HG03571 (cell line): Measurements from ENCODE around the gene SKIDA1.

Experiments
- ATAC-seq: cut with Tn5 transposase; IDR thresholded peaks from one replicate; pipeline ENCODE4 v1.9.1; 2021; ENCODE audit not compliant: unreplicated experiment

The SKIDA1 gene

GRCh38 chr10:21502348-21502740, 23.1 kb downstream of the SKIDA1 start:
- ATAC-seq, result no peak

GRCh38 chr10:21501731-21502347, 23.6 kb downstream of the SKIDA1 start:
- no peak for ATAC-seq

GRCh38 chr10:21501091-21501490, 24.4 kb downstream of the SKIDA1 start:
- no peak for ATAC-seq

GRCh38 chr10:21500578-21500910, 24.9 kb downstream of the SKIDA1 start:
- no peak for ATAC-seq

- ATAC-seq, result no peak
Observed at GRCh38 chr10:21499701-21500577, 25.5 kb downstream of the SKIDA1 start.

- no peak for ATAC-seq
Observed at GRCh38 chr10:21498986-21499385, 26.5 kb downstream of the SKIDA1 start.

GRCh38 chr10:21498377-21498776, 27.1 kb downstream of the SKIDA1 start:
- ATAC-seq, result no peak

GRCh38 chr10:21497177-21497807, 28.2 kb downstream of the SKIDA1 start:
- ATAC-seq, result peak; percentile 7

GRCh38 chr10:21496343-21497176, 28.9 kb downstream of the SKIDA1 start:
- peak; percentile 49 for ATAC-seq

GRCh38 chr10:21495752-21496342, 29.6 kb downstream of the SKIDA1 start:
- ATAC-seq, result peak; percentile 75

GRCh38 chr10:21495002-21495751, 30.3 kb downstream of the SKIDA1 start:
- no peak for ATAC-seq

GRCh38 chr10:21494191-21495001, 31.1 kb downstream of the SKIDA1 start:
- ATAC-seq, result no peak

GRCh38 chr10:21493784-21494183, 31.7 kb downstream of the SKIDA1 start:
- ATAC-seq, result no peak

GRCh38 chr10:21492421-21492820, 33.1 kb downstream of the SKIDA1 start:
- no peak for ATAC-seq

- ATAC-seq, result no peak
Observed at GRCh38 chr10:21490711-21491105, 34.8 kb downstream of the SKIDA1 start.

GRCh38 chr10:21490028-21490710, 35.3 kb downstream of the SKIDA1 start:
- ATAC-seq, result no peak

- no peak for ATAC-seq
Observed at GRCh38 chr10:21488957-21489446, 36.5 kb downstream of the SKIDA1 start.

- ATAC-seq, result no peak
Observed at GRCh38 chr10:21488246-21488956, 37.1 kb downstream of the SKIDA1 start.
